ENCODE results near the gene SORBS2.
"Not testable (repeated sequence)": the region's sequence is repeated elsewhere in the genome, so short reads cannot be mapped to it uniquely, and the experiment has no call there.

SORBS2 gene, protein sequence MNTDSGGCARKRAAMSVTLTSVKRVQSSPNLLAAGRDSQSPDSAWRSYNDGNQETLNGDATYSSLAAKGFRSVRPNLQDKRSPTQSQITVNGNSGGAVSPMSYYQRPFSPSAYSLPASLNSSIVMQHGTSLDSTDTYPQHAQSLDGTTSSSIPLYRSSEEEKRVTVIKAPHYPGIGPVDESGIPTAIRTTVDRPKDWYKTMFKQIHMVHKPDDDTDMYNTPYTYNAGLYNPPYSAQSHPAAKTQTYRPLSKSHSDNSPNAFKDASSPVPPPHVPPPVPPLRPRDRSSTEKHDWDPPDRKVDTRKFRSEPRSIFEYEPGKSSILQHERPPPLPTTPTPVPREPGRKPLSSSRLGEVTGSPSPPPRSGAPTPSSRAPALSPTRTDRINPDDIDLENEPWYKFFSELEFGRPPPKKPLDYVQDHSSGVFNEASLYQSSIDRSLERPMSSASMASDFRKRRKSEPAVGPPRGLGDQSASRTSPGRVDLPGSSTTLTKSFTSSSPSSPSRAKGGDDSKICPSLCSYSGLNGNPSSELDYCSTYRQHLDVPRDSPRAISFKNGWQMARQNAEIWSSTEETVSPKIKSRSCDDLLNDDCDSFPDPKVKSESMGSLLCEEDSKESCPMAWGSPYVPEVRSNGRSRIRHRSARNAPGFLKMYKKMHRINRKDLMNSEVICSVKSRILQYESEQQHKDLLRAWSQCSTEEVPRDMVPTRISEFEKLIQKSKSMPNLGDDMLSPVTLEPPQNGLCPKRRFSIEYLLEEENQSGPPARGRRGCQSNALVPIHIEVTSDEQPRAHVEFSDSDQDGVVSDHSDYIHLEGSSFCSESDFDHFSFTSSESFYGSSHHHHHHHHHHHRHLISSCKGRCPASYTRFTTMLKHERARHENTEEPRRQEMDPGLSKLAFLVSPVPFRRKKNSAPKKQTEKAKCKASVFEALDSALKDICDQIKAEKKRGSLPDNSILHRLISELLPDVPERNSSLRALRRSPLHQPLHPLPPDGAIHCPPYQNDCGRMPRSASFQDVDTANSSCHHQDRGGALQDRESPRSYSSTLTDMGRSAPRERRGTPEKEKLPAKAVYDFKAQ (N-terminal part only)

DNA sequence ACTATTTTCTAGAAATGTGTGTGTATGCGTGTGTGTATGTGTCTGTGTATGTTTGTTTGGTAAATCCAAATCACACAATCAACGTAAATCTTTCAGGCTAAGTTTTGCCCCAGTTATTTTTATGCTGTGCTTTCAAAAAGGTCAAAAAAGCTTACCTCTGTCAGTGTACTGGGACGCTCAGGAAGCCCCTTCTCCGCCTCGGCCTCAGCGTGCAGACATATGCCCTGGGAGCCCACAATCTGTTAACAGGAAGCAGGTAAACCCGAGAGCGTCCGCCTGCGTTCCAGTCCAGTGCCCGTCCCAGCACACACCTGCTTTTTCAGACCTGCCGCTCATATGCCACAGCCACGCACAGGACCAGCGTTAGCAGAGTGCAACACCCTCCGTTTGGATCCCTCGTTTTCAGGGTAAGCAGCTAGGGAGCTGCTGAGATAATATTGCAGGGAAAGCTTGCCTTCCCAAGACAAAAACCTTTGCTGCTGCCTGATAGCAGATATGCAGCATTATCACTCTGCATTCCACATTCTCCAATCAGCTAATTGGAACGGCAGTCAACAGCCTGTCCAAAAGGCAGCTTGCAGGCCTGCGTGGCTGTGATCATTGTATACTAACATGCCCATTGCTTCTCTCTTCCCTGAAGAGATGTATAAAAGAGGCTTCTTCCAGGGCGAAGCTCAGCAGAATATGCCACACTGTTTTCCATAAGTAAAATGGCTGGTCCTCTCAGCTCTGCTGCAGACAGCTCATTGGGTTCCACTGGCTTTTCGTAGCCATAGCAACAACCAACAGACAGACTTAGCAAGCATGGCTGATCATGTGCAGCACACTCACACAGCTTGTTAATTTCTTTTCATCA, at the start of gene SORBS2:
Gene SORBS2, minus strand, starts transcription at position 686 of the 856 bp plus-strand sequence. CDS start 121,623 bp downstream, outside the sequence.
- peak; percentile 5 for DNase-seq

DNA sequence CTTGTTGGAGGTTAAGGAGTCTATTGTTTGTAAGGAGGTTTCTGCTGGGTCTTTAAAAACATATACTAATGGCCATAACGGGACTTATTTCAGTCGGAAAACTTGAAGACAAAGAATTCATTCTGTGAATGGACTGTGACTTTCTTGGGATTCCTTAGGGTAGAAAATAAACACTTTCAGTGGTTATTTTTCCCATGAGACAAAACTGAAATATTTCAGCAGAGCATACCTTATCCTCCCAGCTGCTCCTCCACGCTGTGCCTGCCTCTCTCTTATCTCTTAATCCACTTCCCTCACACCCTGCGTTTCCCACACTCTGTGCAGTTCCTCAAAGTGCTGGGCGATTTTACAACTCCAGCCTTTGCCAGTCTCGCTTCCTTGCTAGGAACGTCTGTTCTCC, 47.1 kb upstream of the SORBS2 start:
- no peak for DNase-seq

GRCh38 chr4:185857561-185857960, 45.6 kb upstream of the SORBS2 start:
- not testable (repeated sequence) for DNase-seq

- no peak for DNase-seq
Measured at GRCh38 chr4:185853841-185854240, 41.8 kb upstream of the SORBS2 start.

GRCh38 chr4:185852961-185853360, 41.0 kb upstream of the SORBS2 start:
- no peak for DNase-seq

DNA sequence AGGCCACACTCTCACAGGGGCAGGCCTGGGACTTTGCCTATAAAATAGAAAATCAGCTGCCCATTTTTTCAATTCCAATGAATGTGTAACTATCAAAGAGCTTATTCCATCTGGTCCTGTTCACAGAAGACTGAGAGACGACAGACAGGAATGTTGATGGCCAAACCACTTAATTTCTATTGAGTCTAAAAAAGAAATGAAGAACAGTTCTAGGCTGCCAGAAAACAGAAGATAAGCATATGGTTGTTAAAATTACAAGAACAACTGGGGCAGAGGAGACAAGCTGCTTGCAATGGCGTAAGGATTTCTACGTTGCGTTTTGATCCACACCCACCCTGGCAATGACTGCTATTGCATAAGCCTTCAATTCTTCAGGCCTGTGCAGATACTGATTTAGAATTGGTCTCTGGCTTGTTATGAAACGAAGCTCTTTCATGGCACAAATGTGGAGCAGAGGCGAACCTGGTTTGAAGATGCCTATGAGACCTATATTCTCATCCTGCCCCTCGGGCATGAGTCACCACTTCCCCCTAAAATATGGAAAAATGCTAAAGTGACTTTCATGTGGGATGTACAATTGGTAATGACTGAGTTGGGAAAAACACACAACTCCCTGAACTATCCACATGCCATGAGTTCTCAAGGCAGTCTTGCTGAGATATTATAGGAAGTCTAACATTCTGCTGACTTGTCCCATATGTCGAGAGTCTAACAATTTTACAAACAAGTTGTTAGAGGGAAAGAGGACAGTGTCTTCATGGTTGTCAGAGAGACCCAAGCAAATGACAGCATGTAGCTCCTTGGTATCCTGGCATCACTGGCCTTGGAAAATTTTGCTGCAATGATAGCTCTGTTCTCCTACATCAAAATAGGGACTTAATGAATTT, 37.9 kb upstream of the SORBS2 start:
- DNase-seq = no peak

DNA sequence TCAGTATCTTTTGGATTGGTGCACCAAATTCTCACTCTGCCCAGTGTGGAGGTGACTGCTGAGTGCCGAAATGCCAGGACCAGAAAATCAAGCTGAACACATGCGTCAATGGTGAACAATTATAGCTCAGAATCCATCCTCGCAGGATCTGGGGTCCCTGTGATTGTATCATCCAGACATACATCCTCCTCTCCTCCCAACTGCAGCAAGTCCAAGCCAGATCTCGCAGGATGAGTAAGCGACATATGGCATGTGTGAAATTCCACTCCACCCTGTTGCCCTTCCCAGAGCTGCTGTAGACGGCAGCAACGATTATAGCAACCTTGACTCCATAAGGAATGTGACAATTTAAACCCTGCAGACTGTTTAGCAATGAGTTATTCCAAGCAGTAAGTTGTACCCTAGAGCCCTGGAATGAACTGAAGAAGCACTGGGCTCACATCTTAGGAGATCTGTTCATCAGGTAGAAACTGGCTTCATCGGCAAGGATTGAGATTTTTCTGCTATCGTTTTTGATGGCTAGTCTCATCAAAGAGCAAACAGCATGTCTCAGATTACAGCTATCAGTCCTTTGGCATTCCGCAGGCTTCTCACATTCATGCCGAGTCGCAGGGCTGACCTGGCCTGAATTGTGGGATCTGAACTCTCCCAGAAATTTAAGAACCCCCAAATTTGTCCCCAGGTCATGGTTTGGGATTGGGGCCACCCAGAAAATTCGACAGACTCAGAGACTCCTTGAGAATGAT, 35.5 kb upstream of the SORBS2 start:
- DNase-seq = no peak

DNA sequence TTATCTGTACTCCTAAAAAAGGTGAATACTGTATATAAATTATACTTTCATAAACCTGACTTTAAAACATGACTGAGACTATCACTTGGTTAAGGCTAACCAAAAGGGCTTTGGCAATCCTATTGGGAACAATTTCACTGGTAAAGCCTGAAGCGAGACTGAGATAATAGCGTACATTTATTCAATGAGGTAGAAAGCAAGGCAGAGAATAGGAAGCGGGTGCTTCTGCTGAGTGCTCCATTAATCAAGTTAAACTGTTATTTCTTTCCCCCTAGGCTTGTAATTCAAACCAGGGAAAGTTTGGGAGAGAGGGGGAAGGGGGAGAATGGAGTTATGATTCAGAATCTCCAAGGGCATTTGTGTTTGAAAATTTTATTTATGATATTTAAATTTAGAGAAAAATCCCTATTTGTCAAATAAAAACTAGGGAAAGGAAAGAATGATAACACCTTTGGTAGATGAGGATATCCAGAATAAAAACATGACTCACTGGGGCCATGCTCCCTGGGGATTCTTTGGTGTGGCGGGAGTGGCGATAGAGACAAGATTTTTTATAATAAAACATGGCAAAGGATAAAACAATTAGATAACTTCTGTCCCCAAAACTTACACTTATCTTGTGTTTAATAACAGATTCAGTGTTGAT, 34.6 kb upstream of the SORBS2 start:
- DNase-seq = no peak

DNA sequence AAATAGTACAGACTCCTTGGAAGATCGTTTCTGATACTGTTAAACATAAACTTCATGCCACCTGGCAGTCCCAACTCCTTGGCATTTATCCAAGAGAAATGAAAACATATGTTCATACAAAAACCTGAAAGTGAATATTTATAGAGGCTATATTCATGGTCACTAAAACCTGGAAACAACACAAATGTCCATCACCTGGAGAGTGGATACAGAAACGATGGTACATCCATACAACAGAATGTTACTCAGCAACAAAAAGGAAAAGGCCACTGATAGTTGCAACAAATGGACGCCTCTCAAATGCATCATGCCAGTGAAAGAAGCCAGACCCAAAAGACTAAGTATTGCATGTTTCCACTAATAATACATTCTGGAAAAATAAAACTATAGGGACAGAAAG, 34.0 kb upstream of the SORBS2 start:
- no peak for DNase-seq

- DNase-seq = no peak
Measured at GRCh38 chr4:185841451-185841850, 29.5 kb upstream of the SORBS2 start.

- no peak for DNase-seq
Measured at GRCh38 chr4:185840953-185841352, 29.0 kb upstream of the SORBS2 start.

- no peak for DNase-seq
Measured at GRCh38 chr4:185840201-185840600, 28.2 kb upstream of the SORBS2 start.

GRCh38 chr4:185839770-185840169, 27.8 kb upstream of the SORBS2 start:
- DNase-seq = no peak

GRCh38 chr4:185839194-185839712, 27.3 kb upstream of the SORBS2 start:
- DNase-seq = no peak

- DNase-seq = no peak
Measured at GRCh38 chr4:185838514-185839193, 26.7 kb upstream of the SORBS2 start.

GRCh38 chr4:185838104-185838452, 26.1 kb upstream of the SORBS2 start:
- no peak for DNase-seq

DNA sequence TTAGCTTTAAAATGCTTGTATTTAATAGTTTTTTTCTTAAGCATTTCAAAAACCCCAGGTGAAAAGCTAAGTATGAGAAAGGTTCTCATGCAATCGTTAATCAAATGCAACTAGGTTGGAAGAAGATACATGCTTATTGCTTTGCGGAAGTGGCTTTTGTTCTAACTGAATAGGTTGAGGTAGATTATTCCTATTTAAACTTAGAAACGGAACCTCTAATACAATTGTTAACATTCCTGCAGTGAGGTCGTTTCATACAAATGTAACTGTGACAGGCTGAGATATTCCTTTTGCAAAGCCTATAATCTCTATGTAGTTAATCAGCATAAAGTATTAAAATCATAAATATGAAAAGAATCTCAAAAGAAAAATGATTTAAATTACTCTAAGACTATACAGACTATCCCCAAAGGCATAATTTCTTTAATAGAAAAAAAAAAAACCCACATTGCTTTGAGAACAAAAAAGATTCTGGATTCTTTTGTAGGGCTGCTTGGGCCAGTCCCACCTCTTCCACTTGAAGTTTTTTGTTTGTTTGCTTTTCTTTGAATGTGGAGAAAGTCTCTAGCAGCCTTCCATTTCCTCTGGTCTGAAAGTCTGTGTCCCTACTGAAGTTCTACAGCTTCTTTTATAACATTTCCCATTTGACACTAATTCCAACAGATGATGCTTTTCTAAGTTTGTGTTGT, 25.6 kb upstream of the SORBS2 start:
- DNase-seq = no peak

DNA sequence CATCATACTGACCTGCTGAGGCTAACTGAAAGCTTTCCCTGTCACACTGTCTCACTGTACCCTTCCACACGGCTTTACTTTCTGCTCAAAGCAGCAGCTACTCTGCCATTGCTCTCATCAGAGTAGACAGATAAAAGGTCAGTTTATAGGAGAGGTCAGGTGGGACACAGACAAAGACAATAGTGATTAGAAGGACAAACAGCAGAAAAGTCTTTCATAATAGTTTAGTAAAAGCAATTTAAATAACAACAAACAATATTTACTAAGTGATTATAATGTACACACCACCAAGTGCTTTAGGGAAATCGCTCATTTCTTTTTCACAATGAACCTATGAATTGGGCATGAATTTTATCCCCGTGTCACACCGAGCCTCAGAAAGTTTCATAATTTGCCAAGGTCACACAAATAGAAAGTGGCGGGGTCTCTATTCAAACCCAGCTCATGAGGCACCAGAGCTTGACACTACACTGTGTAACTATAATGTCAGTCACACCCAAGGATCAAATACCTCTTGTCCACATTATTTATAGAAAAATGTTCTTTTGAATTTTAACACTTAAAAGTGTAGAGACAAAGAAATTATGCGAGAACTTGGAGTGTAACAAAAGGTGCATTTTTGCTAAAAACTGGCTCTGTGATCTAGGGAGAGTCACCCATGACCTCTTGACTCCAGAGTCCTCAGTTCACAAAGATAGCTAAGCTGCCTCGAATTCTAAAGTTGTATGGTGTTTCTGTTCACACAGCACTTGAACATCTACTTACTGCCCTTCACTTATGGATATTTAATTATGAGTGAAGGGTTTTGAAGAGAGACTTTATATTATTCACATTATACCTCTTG, 24.5 kb upstream of the SORBS2 start:
- DNase-seq = no peak

Data from NCI-H1436 treated with DMSO at 0.1 percent for 48 hours (cell line).